ENCODE data around the gene TLE3.

DNA sequence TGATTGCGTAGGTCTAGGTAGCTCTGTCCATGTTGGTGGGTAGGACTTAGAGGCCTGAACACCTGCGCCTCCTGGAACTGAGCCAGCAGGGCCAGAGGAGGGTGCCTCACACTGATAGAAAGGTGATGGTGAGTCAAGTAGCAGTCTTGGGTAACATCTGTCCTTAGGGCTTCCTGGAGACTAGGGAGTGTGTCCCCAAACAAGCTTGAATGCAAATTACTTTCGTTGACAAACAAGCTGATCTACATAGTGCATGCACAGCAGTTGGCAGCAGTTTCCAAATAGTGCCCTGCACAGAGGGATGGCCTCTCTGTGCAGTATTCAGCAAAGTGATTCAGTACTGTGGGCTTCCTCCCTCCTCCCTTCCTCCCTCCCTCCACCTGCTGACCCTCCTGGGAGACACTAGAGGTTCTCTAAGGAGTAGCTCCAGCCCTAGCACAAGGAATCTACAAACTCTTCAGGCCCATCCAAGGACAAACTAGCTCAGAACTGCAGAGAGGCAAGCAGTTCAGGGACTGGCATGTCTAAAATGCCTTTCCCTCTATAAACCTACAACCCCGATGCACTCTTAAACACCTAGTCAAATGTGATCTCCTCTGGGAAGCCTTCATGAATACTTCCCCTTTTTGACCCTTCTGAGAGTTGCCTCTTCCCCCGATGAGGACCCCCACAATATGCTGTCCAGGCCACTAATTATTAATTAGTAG is 61.0 kb downstream of the TLE3 start:
- TF ChIP-seq SUZ12 (IDR thresholded peaks at IDR 0.05; ENCODE audit: extremely low read depth, insufficient read depth, insufficient read length), result no peak
- TF ChIP-seq YY1 (IDR thresholded peaks at IDR 0.05; ENCODE audit: insufficient read depth, insufficient read length), result no peak
- TF ChIP-seq ZNF274 (IDR thresholded peaks at IDR 0.05; ENCODE audit: low read depth, low read length), result no peak
